NCI-H2081 (cell line): Measurements from ENCODE around the gene ANKRD53.

Experiments used
- DNase-seq, 2 experiments: peaks; one replicate each; lab custom pipeline; 2025; lab: John Stamatoyannopoulos, UW

The ANKRD53 gene

DNA sequence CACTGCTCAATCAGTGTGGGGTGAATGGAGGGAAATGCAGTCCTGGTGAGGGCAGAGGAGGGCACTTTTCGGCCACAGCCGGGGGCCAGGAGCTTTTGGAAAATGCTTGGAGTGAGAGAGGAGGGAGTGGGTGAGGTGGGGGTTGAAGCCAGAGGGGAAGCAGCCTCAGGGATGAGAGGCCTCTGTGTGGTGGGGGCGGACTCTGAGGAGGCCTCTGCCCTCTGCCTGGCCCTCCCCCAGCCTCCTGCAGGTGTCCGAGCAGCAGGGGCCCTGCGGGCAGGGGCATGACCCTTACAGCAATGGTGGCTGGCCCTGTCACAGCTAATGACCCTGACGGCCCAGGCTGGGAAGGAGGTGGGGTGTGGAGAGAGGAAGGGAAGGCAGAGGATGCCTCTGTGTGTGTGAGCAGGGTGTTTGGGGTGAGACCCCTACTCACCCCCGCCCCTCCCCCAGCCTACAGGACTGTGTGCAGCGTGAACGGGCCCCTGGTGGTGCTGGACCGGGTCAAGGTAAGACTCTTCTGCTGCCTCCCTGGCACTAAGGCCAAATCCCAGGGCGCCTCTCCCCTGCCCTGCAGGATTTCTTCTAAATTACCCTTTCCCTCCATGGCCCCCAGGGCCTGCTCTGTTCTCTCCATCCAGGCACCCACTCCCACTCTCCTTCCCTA lies 35.1 kb upstream of the ANKRD53 start:
- no peak for DNase-seq

DNA sequence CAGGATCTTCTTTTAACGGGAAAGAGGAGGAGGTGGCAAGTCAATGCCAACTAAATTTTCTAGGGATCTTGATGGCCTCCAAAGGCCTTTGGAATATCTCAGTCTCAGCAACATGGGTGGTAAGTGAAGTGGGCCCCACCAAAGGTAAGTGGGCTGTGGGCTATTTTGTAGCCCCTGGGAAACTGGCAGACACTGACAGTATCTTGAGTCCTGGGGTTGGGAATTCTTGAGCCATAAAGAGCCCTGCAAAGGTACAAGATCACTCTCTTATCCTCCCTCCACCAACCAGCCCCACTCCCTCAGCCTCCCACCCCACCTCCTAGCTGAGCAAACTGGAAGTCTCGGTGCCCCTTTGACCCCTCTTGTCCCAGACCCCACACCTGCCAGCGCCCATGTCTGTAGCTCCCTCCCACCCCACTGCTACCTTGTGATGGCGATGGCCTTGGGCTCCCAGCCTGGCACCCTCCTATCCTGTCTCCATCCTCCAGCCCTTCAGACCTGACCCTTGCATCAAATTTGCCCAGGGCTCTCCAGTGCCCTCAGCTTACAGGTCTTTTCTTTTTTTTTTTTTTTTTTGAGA lies 34.2 kb upstream of the ANKRD53 start:
- no peak for DNase-seq

DNA sequence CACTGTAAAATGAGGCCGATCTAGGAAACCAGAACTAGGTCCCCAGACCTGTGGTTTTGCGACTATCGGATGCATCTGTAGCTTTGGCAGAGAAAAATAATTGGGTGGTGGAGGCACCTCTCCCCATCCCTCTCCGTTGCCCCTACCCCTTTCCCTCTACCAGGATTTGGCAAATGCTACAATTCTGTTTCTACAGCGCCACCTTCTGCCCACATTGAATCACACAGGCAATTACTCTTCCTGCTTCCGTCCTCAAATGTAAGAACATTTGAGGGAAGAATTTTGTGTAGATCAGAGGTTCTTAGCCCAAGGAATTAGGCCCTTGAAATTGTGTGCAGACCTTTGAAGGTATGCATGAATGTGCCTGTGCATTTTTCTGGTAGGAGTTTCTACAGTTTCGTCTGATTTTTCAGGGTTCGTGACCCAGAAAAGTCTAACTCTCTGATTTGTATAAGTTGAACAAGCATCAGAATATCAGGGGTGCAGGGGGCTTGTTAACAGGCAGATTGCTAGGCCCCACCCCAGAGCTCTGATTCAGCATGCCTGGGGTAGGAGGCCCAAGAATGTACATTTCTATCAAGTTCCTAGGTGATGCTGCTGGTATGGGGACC lies 31.5 kb upstream of the ANKRD53 start:
- DNase-seq, result peak; percentile 48 to 54

DNA sequence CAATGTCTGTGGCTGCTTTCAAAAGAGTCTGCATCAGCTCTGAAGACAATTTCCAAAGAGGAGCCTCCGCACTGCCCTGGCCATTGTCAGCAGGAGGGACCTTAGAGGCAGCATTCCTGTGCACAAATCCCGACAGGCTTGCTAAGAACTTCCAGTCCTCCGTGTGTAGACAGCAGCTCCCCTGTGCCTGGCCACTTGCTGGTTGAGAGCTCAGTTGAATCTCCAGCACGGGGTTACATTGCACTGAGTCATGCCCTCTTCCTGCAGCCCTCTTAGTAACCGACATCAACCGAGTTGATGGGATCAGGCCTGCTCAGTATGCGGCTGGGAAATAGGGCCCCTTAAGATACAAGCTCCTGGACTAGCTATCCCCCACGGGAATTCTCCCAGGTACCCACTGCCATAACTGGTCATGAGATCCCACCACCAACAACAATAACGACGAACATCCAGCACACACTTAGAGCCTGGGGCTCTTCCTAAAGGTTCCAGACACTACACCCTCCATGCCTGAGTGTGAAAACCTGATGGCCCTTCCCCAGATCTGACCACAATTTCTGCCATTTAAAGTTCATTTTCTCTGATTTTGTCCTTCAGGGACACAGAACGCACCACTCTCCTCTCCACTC lies 30.8 kb upstream of the ANKRD53 start:
- no peak for DNase-seq

DNA sequence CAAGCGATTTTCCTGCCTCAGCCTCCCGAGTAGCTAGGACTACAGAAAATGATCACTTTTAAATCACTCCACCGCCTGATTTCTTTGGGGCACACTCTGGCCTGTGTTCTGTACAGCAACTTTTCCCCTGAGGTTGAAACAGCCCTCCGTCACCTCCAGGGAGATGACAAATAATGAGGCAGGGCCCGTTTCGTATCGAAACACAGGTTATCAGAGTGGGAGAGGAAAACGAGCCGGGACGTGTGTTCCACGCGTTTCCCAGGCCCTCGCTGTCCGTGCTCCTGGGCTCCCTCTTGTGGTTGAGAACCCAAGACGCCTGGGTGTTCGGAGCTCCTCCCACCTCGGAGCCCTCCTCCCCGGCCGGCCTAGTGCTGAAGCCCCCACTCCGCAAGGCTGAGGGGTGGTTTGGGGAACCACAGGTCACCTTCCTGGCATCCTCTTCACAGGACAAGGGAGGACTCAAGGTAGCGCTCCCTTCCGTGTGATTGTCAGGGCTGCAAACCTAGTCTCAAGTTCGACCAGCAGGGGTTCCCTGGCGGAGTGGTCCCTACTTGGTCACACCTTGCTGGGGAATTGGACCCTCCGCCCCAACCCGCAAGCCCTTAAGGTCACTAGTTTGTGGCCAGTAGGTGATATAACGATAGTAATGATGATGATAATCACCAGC lies 30.0 kb upstream of the ANKRD53 start:
- peak; percentile 51 to 54 for DNase-seq

DNA sequence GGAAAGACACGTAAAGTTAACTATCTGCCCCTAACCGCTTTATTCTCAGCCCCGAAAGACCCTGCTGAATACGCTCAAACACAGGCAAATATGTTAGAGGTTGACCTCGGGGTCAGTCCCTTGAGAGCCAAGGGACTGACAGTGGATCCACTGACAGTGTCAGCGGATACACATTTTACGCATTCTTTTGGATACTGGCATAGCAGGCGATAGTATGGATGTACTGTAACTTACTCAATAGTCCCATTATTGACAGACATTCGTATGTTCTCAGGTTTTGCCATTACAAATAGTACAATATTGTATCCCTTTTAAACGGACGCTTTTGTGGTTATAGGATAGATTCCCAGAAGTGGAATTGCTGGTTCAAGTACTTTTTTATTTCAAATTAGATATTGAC lies 29.3 kb upstream of the ANKRD53 start:
- DNase-seq, result no peak

DNA sequence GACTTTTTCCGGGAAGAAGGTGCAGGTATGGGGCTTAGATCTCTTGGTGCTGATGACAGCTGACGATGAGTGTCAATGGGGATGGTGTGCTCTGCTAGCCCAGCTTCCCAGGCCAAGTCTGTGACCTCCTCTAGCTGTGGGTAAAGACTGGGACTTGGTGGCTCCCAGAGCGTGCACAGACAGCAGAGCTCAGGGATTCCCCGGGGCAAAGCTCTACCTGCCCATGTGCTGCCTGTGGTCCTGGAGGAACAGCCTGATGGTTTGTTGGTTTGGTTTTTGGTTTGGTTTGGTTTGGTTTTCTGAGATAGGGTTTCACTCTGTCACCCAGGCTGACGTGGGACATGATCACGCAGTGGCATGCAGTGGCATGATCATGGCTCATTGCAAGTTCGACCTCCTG lies 23.5 kb upstream of the ANKRD53 start:
- DNase-seq, result no peak

DNA sequence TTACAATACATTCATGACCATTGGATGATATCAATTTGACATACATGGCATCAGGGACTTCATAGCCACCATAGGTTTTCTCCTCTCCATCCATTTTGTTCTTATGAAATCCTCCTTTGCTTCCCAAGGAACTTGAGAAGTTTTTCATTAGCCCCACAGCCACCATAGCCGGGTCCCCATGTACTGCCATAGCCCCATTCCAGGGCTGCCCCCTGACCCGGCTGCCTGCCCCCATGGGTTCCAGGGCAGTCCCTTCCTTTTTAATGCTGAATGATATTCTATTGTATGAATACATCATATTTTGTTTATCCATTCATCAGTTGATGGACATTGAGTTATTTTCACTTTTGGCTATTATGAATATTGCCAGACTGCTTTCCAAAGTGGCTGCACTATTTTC lies 22.3 kb upstream of the ANKRD53 start:
- DNase-seq, result no peak

DNA sequence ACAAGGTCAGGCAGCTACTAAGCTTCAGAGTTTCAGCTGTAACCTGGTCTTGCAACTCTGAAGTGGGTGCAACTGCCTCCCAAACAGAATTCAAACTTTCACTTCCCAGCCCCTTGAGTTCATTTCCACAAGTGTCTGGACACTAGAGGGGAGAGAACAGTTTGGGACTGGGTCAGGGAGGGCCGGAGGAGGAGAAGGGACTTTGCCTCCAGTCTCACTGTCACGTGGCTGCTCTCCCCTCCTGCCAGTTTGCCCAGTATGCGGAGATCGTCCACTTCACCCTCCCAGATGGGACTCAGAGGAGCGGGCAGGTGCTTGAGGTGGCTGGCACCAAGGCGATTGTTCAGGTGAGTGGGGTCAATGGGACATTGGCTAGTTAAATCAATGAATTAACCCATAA lies 20.6 kb upstream of the ANKRD53 start:
- no peak for DNase-seq

DNA sequence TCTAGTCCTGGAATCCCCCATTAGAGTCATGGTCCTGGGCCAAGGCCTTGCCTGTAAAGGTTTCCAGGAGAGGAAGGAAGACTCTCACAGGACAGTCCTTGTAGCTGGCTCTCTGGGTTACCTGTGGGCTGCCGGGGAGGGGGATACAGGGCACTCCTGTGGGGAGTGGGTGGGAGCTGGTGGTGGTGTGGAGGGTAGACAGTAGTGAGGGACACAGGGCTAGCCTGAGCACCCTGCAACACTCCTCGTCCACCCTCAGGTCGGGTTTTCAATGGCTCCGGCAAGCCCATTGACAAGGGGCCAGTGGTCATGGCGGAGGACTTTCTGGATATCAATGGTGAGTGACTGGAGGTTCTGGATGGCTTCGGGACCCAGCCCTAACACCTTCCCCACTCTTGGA lies 19.7 kb upstream of the ANKRD53 start:
- no peak for DNase-seq

DNA sequence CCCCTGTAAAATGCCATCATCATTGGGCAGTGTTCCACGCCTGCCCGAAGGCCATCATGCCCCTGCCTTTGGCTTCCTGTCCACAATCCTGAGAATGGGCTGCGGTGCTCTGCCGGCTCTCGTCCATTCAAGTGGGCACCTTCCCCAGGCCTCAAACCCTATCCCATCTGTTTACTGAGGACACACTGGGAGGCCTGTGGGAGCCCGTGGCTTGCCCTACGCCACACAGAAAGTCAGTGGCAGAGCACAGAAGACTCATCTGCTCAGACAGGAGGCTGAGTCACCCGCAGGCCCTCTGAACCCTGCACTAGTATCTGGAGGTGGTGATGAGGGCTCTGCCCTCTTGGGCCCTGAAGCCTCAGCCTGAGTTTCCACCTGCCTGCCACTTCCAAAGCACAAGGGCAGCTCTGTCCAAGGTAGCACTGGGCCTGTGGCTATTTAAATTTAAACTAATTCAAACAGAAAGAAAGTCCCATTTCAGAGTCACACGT lies 19.1 kb upstream of the ANKRD53 start:
- DNase-seq, result no peak

DNA sequence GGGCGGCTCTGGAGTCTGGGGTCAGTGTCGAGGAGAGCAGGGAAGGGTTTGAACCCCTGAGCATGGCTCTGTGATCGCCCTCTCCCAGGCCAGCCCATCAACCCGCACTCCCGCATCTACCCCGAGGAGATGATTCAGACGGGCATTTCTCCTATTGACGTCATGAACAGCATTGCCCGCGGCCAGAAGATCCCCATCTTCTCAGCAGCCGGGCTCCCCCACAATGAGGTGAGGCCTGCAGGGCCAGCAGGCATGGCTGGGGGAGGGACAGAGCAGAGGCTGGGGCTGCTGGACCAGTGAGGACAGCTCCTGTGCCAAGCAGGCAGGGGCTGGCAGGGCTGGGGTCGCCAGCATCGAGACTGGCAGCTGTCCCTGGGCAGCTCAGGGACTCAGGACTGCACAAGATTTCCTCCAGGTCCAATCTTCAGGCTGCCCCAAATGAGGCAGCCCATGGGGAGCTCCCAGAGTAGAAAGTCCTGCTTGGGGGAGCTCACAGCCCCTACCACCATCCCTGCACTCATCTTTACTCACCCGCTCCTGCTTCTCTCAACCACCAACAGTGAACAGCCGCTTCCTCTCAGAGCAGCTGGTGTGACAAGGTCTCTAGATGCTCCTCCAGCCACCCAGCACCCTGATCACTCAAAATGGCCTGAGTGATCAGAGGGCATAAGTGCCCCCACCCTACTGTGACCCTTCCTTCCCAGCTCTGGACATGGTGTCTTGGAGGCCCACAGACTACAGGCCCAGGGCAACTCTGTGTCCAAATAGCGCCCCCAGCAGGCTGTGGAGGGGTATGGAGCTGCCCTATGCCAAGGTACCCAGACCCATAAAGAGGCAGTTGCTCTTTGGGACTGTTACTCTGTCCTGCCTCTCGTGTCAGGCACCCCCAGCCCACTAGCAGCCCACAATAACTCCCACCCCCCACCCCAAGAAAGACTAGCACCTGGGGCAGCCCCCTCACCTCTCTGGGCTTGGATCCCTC lies 18.3 kb upstream of the ANKRD53 start:
- DNase-seq, result no peak

DNA sequence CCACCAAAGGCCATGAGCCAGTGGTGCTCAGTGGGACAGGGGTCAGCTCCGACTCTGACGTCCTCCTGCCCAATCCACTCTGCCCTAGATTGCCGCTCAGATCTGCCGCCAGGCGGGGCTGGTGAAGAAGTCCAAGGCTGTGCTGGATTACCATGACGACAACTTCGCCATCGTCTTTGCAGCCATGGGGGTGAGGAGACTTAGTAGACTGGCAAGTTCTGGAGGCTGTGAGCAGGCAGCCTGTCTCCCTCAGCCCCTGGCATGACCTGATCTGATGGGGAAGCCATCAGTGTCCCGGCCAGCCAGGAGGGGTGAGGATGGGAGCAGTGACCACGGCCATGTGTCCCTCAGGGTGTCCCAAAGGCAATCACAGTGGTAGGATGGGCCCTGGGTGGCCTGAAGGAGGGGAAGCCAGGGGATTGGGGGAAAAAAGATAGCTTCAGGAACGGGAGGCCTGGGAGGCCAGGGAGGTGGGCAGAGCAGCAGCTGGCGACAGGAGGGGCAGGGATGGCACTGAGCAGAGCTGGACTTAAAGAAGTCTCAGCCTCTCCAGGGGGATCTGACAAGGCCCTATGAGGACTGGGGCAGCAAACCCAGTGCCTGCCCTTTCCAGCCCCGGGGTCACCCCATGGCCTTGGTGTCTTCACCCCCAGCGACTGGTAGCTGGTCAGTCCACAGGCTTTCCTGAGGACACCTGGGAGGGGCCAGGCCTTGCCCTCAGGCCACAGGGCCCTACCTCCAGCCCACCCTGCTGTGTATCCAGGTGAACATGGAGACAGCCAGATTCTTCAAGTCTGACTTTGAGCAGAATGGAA lies 17.4 kb upstream of the ANKRD53 start:
- DNase-seq, result no peak

DNA sequence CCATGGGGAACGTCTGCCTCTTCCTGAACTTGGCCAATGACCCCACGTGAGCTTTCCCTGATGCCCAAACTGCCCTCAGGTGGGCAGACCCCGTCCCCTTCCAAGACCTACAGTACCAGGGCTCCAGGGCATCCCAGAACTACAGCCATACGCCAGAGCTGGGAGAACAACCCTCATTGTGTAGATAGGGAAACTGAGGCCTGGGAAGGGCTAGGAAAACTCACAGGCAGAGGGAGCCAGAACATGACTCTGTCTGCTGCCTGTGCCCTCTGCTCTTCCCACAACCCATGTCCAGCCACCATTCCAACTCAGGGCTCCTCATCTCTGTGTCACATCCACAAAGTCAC lies 16.8 kb upstream of the ANKRD53 start:
- no peak for DNase-seq

DNA sequence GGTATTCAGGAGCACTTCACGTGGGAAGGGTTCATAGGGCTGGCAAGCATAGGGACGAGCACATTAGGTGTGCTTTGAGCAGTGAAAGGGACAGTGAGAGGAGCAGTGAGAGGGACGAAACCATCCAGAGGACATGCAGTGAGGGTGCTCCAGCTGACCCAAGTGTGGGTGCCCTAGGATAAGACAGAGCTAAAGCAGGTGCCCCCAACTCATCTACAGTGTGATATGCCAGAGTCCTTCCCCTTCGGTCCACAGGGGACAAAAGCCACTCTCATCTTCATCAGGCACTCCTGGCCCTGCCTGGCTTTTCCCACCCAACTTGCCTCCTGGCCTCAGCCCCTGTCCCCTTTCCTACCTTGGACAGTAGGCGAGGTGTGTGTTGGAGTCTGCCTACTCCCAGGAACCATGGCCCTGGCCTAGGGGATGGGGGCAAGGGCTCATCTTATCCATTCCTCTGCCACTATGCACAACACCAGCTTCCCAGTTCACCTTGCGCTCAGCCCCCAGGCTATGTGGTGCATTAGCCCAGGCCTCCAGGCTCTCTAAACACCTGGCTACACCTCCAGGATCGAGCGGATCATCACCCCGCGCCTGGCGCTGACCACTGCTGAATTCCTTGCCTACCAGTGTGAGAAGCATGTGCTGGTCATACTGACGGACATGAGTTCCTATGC lies 16.1 kb upstream of the ANKRD53 start:
- DNase-seq, result no peak

DNA sequence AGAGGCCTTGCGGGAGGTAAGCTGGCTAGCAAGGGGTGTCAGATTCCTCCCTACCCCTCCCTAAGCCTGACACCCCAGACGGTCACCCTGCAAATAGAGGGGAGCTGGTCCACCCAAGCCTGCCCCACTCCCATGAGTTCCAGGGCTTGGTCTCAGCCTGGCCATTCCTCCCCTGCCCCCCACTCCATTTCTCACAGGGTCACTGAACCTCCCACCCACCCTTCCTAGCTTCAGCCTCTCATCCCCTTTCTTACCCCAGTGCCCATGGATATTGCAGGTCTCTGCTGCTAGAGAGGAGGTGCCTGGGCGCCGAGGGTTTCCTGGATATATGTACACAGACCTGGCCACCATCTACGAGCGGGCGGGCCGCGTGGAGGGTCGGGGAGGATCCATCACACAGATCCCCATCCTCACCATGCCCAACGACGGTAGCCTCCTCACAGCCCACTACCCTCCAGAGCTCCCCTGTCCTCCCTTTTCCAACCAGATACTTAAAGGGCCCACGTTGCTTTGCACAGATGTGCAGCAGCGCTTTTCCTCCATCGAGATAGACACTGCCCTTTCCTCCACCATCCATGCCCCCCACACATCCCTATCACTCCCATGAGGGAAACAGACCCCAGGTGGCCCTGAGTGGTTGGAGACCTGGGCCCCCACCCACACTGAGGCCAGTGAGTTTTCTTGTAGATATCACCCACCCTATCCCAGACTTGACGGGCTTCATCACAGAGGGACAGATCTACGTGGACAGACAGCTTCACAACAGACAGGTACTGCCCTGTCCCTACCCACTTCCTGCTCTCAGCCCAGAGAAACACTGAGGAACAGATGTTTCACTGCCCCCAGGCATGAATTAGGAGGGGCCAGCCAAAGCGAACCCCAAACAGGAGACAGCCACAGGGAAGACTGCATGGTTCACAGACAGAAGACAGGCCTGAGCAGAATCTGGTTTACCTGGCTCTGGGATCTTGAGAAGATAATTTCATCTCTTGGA lies 15.2 kb upstream of the ANKRD53 start:
- no peak for DNase-seq

DNA sequence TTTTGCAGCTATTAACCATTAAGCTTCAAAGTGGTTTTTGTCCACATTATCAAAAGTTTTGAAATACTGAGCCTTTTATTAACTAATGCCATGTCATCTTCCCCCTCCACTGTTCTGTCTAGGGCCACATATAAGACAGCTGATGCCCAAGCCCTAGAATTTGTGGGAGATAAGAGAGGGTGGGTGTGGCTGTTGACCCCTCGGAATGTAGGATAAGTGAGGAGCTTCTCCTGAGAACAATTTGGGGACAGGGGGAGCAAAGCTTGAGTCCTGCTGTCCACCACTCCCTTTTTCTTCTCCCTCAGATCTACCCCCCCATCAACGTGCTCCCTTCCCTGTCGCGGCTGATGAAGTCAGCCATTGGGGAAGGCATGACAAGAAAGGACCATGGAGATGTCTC lies 14.3 kb upstream of the ANKRD53 start:
- DNase-seq, result no peak

DNA sequence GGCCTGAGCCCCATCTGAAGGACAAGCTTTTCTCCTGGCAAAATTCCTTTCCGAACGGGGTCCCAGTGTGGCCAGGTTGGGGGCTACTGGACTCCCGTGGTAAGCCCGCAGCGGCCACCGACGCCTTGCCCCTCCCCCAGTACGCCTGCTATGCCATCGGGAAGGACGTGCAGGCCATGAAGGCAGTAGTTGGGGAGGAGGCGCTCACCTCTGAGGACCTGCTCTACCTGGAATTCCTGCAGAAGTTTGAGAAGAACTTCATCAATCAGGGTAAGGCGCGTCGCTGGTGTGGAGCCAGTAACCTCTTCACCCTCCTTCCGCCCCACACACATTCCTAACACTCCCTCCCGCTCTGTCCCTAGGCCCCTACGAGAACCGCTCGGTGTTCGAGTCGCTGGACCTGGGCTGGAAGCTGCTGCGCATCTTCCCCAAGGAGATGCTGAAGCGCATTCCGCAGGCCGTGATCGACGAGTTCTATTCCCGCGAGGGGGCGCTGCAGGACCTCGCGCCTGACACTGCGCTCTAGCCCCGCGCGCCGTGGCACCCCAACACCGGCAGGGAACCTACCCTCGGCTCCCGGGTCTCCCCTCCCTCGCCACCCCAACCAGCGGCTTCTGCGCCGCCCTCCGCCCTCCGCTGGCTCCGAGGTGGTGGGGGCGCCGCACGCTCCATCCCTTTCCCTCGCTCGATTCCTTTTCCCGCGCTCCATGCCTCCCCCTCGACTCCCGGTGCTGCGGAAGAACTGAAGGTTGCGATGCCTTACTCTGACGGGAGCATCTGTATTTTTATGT lies 13.6 kb upstream of the ANKRD53 start:
- DNase-seq, result peak; percentile 4 to 28
